Measurements from ENCODE around the gene TTLL7. TPM values are rescaled to one million over a fixed set of nuclear protein-coding genes. Genes with fewer than 3 reads are reported as not detected.

Gene TTLL7
- total and polyA plus RNA-seq, 12 donors = 0.06 to 7.6 (median 2.6) TPM

DNA sequence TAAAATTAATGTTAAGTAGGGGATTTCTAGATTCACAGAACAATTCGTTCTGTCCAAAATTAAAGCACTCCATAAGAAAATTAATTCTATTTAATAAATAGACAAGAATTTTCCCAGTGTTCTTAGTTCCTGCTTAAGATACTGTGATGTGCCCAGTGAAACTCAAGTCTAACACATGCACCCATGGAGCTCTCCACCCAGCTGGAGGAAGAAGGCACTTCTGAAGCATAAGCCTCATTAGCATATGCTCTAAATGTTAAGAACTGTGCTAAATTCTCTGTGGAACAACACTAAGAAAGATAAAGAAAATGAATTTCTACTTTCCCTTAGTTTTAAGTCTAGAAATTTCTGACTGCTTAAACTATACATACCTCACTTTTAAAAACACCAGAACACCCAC lies 71.2 kb downstream of the TTLL7 start:
- no peak for DNase-seq
- Histone ChIP-seq H3K4me3 (no peak overlapping the region), H3K4me1 (replicated peaks in 1 of 2) (no peaks in the 10 kb centered on the region), H3K36me3 (replicated peaks in 1 of 2) (no peaks in the 10 kb centered on the region), H3K27me3 (no peaks in the 10 kb centered on the region), H3K27ac (no peak overlapping the region), H3K9me3 (replicated peaks in 1 of 3) (no peaks in the 10 kb centered on the region)
- intact Hi-C loops (cut with DNase I) = no loop called here
- TF ChIP-seq POLR2A (IDR thresholded peaks at IDR 0.05) = no peak
- TF ChIP-seq, protein P1, sequence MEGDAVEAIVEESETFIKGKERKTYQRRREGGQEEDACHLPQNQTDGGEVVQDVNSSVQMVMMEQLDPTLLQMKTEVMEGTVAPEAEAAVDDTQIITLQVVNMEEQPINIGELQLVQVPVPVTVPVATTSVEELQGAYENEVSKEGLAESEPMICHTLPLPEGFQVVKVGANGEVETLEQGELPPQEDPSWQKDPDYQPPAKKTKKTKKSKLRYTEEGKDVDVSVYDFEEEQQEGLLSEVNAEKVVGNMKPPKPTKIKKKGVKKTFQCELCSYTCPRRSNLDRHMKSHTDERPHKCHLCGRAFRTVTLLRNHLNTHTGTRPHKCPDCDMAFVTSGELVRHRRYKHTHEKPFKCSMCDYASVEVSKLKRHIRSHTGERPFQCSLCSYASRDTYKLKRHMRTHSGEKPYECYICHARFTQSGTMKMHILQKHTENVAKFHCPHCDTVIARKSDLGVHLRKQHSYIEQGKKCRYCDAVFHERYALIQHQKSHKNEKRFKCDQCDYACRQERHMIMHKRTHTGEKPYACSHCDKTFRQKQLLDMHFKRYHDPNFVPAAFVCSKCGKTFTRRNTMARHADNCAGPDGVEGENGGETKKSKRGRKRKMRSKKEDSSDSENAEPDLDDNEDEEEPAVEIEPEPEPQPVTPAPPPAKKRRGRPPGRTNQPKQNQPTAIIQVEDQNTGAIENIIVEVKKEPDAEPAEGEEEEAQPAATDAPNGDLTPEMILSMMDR (IDR thresholded peaks at IDR 0.05) = no peak
- WGBS, 4 donors = 54 to 65% (median 61%) methylated on average over 1 of the region's 1 CpG

DNA sequence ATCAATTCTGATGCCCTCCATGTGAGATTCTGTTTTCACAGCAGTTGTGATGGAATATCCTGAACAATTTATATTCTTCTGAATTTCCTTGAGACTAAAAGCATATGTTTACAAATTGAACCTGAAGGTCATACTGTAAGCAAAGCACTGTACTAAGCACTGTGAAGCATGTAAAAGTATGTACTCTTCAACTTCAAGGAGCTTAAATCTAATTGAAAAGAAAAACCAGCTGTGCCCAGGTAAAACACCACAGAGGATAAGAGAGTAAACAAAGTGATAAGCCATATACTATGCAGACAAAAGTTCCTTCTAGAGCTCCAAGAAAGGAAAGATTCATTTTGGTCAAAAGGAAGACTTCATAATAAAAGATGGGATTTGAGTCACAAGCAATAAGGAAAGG lies 71.9 kb downstream of the TTLL7 start:
- intact Hi-C loops (cut with DNase I) = no loop called here
- Histone ChIP-seq H3K4me1 (replicated peaks in 1 of 2) (no peaks in the 10 kb centered on the region), H3K4me3 (no peak overlapping the region), H3K9me3 (replicated peaks in 1 of 3) (no peaks in the 10 kb centered on the region), H3K36me3 (replicated peaks in 1 of 2) (no peaks in the 10 kb centered on the region), H3K27ac (no peak overlapping the region), H3K27me3 (no peaks in the 10 kb centered on the region)
- DNase-seq = no peak
- TF ChIP-seq POLR2A (IDR thresholded peaks at IDR 0.05) = no peak
- TF ChIP-seq, protein P1 (IDR thresholded peaks at IDR 0.05) = no peak

DNA sequence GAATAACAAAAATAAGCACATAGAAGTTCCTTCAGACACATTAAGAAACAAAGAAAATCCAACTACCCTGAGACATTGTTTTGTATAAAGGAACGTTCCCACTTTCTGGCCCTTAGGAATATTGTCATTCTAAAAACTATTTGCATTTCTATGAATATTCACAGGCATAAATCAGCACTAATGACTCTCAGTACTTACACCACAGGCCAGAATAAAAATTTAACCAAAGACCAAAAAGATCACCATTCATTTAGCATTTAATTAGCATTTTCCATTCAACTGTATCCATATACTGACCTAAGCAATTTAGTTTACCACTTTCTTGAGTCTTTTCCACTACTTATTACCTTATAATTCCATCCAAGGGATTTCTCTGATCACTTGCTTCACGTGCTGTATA lies 75.4 kb downstream of the TTLL7 start:
- H3K4me3 ChIP-seq = no peak overlapping the region
- no peaks in the 10 kb centered on the region for H3K27me3 ChIP-seq
- no peak for DNase-seq
- H3K36me3 ChIP-seq (replicated peaks in 1 of 2) = no peaks in the 10 kb centered on the region
- H3K4me1 ChIP-seq (replicated peaks in 1 of 2) = no peaks in the 10 kb centered on the region
- TF ChIP-seq, protein P1 (IDR thresholded peaks at IDR 0.05) = no peak
- intact Hi-C loops (cut with DNase I) = no loop called here
- no peak overlapping the region for H3K27ac ChIP-seq
- H3K9me3 ChIP-seq (replicated peaks in 1 of 3) = no peaks in the 10 kb centered on the region
- WGBS, 4 donors = 75 to 84% (median 81%) methylated on average over 2 of the region's 2 CpGs

DNA sequence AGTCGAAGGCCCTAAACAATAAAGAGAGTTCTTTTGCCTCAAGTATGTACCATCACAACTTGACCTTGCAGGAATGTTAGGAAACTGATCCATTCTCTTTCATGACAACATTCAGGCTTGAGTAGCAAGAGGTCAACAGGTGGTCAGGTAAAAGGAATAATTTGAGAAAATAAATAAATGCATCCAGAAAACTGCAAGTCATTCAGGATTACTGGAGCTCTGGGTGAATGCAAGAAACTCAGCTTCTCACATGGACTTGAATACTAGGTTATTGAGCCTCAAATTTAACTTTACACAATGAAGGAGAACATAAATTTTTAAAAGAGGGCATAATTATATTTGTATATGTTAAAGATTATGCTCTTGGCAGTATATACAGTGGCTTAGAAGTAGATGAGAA lies 76.5 kb downstream of the TTLL7 start:
- WGBS, 4 donors = 54 to 94% (median 87%) methylated on average over 1 of the region's 1 CpG
- DNase-seq = no peak
- H3K4me1 ChIP-seq (replicated peaks in 1 of 2) = no peaks in the 10 kb centered on the region
- H3K27me3 ChIP-seq = no peaks in the 10 kb centered on the region
- H3K27ac ChIP-seq = no peak overlapping the region
- TF ChIP-seq, protein P1 (IDR thresholded peaks at IDR 0.05) = no peak
- no peak for TF ChIP-seq POLR2A (IDR thresholded peaks at IDR 0.05)
- H3K9me3 ChIP-seq (replicated peaks in 1 of 3) = no peaks in the 10 kb centered on the region
- no peaks in the 10 kb centered on the region for H3K36me3 ChIP-seq (replicated peaks in 1 of 2)
- no peak overlapping the region for H3K4me3 ChIP-seq
- intact Hi-C loops (cut with DNase I) = no loop called here
